GM18517 (cell line): Measurements from ENCODE around the gene CXCR4.
A peak's percentile ranks its signal among the peaks of the same experiment; 100 is the strongest.
"Not testable (repeated sequence)": the region's sequence is repeated elsewhere in the genome, so short reads cannot be mapped to it uniquely, and the experiment has no call there.

ENCODE experiments used
- ATAC-seq: cut with Tn5 transposase; IDR thresholded peaks from one replicate; pipeline ENCODE4 v1.9.1; 2021; ENCODE audit warnings: mild to moderate bottlenecking, moderate library complexity; ENCODE audit not compliant: unreplicated experiment

The CXCR4 gene

GRCh38 chr2:136115183-136115761 lies 2.7 kb downstream of the CXCR4 start:
- no peak for ATAC-seq

DNA sequence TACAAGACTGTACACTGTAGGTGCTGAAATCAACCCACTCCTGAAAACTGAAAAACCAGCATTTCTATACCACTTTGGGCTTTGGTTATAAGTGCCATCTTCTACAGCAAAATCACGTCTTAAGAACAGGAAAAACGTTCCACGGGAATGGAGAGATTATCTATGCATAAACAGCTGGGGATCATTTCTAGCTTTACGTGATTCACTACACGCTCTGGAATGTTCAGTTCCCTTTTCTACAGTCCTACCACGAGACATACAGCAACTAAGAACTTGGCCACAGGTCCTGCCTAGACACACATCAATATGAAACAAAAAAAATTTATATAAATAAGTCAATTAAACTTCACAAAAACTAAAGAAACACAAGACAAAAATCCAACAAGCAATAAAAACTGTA lies 3.6 kb downstream of the CXCR4 start:
- no peak for ATAC-seq

- no peak for ATAC-seq
These were observed 4.6 kb downstream of the CXCR4 start for GRCh38 chr2:136113209-136113971.

DNA sequence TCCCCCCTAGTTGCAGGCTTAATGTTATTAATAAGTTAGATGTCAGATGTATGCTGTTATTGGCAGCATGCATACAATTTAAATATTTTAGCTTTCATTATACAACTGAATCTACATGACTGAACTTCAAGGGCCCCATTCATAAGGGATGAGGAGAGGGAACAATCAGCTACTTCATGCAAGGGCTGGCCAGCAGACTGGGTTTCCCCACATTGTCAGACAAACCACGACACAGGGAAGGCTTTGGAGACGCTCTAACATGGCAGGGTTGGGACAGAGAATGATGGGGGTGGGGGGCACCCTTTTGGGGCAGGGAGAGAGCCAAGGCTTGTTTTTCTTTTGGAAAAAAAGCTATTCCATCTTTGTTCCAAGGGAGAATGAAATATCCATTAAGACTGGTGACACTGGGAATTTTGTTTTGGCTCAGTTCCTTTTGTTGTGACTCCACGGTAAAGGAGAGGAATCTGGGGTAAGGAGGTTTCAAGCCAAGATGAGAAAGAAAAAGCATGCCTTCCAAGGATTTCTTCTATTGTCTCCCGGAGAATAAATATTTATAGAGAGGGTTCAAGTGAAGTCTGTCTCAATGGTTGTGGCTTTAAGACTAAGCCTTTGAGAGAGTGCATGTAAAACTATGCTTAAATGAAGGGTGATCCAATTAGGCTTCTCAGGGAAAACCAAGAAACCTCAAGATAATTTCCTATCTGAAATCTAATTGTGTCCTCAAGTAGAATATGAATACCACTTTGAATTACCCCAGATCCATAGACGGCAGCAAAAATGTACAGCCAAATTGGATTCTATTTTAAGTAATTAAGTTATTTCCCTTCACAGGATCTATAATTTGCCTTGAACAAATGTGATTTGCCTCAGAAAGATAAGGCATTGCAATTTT lies 5.4 kb downstream of the CXCR4 start:
- no peak for ATAC-seq

DNA sequence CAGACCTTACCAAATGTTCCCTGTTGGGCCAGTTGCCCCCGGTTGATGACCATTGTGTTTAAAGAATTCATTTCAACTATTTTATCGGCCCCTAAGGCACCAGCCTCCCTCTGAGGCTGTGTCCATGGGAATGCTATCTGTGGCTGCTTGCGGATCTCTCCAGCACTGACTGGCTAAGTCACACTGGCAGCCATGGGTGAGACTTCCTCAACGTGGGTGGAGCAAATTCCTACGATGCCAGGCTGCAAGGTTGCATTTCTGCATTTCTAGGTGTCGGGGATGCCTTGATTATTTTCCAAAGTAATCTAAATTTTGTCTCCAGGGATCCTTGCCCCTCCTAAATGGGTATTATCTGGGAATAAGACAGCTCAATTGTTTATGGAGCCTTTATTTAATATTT lies 6.2 kb downstream of the CXCR4 start:
- ATAC-seq: no peak

DNA sequence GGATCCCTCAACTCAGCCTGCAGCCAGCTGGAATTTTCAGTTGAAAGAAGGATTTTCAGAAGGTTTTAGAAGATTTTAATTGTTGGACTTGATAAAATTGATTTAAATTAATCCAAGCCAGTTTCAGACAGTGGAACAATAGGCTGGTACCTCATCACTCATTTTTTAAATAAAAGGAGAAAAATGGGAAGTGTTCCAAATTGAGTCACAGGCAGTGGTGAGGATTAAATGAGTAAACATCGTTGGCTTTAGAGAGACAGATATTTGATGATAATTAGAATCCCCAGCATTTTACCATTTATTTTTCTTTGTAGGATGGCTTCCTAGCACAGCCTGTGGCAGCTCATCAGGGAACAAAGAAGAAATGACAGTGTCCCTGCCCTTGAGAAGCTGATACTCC lies 7.4 kb downstream of the CXCR4 start:
- no peak for ATAC-seq

DNA sequence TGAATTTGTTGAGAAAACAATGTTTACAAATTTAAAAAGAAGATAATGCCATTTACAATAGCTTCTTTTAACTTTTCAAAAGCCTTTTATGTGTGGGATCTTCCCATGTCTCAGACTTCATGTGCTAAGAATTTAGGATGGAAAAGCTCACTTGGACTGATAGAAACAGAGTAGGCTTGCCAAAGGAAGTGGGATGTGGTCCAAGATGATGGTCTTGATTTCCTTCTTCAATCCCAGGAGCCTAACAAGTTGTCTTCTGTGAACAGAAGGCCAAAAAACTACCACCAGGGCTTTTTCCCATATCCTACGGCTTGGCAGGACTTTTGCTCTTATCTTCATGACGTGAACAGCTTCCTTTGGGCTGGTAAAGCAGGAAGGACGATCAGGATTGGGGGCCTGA lies 9.5 kb downstream of the CXCR4 start:
- ATAC-seq: no peak

DNA sequence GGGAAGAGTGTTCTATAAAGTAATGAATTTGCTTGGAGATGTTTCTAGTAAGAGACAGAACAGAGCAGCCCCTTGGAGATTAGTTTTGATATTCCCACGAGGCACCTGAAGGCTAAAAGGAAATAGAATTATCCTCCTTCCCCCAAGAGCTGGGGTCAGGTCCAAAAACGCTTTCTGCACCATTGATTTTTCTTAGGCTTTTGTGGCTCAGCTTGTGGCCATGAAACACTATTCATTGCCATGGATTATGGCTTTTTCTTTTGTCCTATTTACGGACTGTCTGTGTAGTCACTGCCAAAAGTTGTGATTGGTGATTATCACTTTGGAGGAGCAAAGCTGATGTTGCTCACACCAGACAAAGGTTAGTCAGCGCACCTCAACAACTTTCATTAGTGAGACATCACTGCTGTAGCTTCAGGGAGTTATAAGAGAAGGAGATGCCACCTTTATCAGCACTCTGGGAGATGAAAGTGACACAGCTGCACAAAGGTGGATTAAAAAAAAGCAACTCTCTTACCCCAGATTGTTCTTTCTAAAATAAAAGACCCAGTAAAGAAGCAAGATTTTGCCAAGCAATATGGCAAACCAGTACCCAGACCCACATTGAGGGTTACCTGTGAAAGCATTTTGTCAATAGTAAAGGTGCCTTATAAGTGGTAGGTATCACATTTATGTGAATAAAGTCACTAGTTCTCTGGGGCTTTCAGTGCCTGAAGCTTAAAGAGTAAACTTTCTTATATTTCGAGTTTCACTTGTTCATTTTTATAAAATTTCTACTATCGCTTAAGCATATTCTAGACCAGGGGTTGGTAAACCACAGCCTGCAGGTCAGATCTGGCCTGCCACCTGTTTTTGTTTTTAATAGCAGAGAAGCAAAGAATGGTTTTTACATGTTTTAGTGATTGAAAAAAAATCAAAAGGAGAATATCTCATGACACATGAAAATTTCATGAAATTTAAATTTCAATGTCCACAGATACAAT lies 10.6 kb downstream of the CXCR4 start:
- ATAC-seq: peak; percentile 78

- ATAC-seq: no peak
These were observed 11.4 kb downstream of the CXCR4 start for GRCh38 chr2:136106505-136106904.

DNA sequence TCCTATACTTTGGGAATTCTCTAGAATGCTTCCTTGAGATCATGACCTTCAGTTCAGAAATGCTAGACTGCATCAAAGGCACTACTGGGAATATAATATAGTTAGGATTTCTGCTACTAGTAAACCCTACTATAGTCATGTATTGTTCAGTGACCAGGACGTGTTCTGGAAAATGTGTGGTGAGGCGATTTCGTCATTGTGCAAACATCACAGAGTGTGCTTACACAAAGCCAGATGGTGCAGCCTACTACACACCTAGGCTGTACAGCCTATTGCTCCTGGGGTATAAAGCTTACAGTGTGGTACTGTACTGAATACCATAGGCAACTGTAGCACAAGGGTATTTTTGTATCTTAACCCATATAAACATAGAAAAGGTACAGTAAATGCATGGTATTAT lies 13.0 kb downstream of the CXCR4 start:
- no peak for ATAC-seq

DNA sequence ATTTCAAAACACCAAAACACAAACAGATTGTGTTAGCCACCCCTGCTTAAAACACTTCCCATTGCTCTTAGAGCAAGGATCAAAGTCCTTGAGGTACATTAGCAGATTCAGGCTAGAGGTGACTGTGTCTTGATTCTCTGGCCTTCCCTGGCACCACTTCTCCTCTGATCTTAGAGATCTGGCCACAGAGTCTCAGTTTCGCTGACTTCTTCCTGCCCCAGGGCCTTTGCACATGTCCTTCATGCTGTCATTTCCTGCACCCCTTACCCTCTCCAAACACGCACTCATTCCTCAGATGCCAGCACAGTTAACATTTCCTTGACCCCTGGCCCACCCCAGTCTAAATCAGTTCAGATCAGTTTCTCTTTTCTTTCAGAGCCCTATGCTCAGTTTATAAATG lies 16.9 kb downstream of the CXCR4 start:
- ATAC-seq: no peak

- ATAC-seq: no peak
These were observed 19.5 kb downstream of the CXCR4 start for GRCh38 chr2:136098441-136098840.

DNA sequence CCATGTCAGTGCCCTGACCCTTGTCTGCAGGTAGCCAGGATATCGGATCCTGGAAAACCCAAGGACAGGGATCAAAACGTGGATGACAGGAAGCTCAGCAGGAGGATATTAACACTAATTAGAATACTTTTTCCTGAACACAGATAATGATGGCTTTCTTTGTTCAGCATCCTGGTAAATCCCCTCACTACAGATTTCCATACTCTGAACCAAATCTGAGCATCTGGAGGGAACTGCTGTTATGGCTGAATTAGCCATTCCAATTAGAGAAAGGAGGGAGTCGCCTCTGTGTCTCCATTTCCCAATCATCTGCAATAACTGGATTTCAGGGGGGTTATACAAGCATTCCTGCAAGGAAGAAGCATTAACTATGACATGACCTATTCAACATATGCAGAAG lies 24.4 kb downstream of the CXCR4 start:
- no peak for ATAC-seq

GRCh38 chr2:136091899-136092298 lies 26.1 kb downstream of the CXCR4 start:
- ATAC-seq: no peak

DNA sequence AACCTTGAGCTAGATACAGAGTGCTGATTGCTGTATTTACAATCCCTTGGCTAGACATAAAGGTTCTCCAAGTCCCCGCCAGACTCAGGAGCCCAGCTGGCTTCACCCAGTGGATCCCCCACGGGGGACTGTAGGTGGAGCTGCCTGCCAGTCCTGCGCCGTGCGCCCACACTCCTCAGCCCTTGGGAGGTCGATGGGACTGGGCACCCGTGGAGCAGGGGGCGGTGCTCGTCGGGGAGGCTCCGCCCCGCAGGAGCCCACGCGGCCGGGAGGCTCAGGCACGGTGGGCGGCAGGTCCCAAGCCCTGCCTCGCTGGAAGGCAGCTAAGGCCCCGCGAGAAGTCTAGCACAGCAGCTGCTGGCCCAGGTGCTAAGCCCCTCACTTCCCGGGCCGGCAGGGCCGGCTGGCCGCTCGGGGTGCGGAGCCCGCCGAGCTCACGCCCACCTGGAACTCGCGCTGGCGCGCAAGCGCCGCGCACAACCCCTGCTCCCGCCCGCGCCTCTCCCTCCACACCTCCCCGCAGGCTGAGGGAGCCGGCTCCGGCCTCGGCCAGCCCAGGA lies 30.0 kb downstream of the CXCR4 start:
- ATAC-seq: not testable (repeated sequence)

GRCh38 chr2:136086253-136087016 lies 31.5 kb downstream of the CXCR4 start:
- no peak for ATAC-seq

DNA sequence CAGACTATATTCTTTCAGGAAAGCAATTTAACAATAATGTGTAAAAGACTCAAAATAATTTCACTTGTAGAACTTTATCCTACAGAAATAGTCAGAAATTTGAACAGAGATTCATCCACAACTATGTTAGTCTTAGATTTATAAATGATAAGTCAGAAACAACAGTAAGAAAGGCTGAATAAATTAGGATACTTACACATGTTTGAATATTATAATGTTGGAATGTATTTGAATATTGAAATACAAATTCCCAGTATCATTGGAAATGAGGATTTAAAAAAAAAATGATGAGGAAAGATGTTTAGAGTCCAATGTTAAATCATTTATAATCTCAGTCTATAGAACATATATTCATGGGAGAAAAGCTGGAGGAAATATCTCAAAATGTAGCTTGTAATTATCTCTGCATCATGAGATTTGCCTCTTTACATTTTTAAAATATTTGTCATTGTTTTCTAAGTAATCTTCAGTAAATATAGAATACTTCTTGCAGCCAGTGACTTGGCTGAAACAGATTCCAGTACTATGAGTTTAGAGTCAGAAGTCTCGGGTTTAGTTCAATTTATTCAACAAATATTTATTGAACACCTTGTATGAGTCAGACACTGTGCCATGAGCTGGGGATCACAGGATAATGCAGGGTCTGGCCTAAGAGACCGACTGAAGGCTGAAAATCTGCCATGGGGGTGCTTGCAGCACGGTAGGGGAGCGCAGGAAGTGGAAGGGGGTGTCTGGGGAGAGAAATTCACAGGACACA lies 32.3 kb downstream of the CXCR4 start:
- no peak for ATAC-seq

DNA sequence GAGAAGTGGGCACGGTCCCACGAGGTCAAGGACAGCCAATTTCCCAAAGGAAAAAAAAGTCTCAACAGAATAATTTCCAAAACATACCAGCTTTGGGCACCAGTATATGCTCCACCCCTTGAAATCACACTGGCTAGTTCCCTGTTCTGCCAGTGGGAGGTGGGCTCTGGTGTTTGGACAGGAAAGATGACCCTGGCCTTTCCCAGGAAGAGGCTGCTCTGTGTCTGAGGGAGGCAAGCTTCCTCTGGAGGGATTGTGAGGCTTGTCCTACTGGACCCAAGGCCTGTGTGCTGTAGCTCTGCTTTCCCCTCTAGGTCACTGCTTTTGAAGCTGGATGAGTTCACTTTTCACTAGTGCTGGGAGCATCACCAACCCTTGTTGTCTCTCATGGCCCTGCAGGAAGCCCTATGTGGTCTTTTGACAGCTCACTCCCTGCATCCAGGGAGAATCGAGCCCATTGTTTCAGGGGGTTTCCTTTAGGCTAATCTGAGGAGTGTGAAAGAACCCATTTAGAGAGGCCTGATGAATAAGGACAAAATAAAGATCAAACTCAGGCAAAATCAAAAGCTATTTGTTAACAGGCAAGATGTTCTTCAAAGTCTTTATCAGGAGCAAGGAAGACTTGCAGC lies 36.3 kb downstream of the CXCR4 start:
- ATAC-seq: no peak
